Fibroblast of lung (primary cell): ENCODE data around the gene A3GALT2.

Experiments
- CTCF ChIP-seq, 2 donors: IDR thresholded peaks in 1 of 2; conservative IDR thresholded peaks in 1 of 2; 1 replicate in 1 of 2; 2 replicates in 1 of 2; pipeline ENCODE4 v1.5.1; 2011 to 2012; ENCODE audit warnings: low read length in 2 of 2, control low read depth in 1 of 2, inconsistent platforms in 1 of 2, low read depth in 1 of 2, mild to moderate bottlenecking in 1 of 2
- EZH2 ChIP-seq: IDR thresholded peaks from 2 replicates; pipeline ENCODE4 v1.5.1; 2012; ENCODE audit warnings: low read length, control low read depth, mild to moderate bottlenecking; ENCODE audit errors: missing control alignments

GRCh38 chr1:33334081-33334552 is 13.2 kb upstream of the A3GALT2 start:
- TF ChIP-seq CTCF (conservative IDR thresholded peaks at IDR 0.05 in 1 of 2, IDR thresholded peaks at IDR 0.05 in 1 of 2; ENCODE audit: low read depth in 1 of 2, low read length in 2 of 2) (no peak), EZH2 (no peak)
